HL-60 (cell line): ENCODE data around the gene MOV10L1.
A peak's percentile ranks its signal among the peaks of the same experiment; 100 is the strongest.

Source experiments
- DNase-seq, 2 experiments: peaks; one replicate each; pipeline ENCODE4 v3.0.0-alpha.2; 2010 to 2020; ENCODE audit warnings: low read depth in 1 of 2, low spot score in 1 of 2
- H3K27ac ChIP-seq: fragments of 250-450 bp; sonication (Bioruptor Pico); replicated peaks from 2 replicates; pipeline ENCODE4 v1.5.1; 2020; ENCODE audit warnings: mild to moderate bottlenecking, moderate library complexity
- H3K27me3 ChIP-seq: fragments of 250-450 bp; sonication (Bioruptor Pico); 2 replicates; pipeline ENCODE4 v1.5.1; 2021; ENCODE audit warnings: mild to moderate bottlenecking, moderate library complexity; ENCODE audit not compliant: insufficient read depth, poor library complexity, severe bottlenecking
- H3K4me3 ChIP-seq: replicated peaks from 2 replicates; pipeline ENCODE4 v1.5.1; 2011; ENCODE audit warnings: mild to moderate bottlenecking, control low read depth, low read length; ENCODE audit not compliant: insufficient read depth
- GABPA ChIP-seq: IDR thresholded peaks from 2 replicates; pipeline ENCODE4 v1.6.1; 2012; ENCODE audit warnings: low read depth
- POLR2AphosphoS5 ChIP-seq: IDR thresholded peaks from 2 replicates; pipeline ENCODE4 v1.6.1; 2012; ENCODE audit warnings: low read depth
- SPI1 ChIP-seq: IDR thresholded peaks from 2 replicates; pipeline ENCODE4 v1.6.1; 2012; ENCODE audit warnings: low read depth, mild to moderate bottlenecking, borderline replicate concordance
- TF ChIP-seq, protein P1 (sequence below): IDR thresholded peaks from 2 replicates; pipeline ENCODE4 v1.6.1; 2012; ENCODE audit warnings: low read depth; ENCODE audit not compliant: insufficient replicate concordance
- TF ChIP-seq, protein P2 (sequence below): IDR thresholded peaks from one replicate; pipeline ENCODE4 v1.5.1; 2011; ENCODE audit warnings: low read length, control low read depth, inconsistent platforms; ENCODE audit not compliant: insufficient read depth

Gene MOV10L1

DNA sequence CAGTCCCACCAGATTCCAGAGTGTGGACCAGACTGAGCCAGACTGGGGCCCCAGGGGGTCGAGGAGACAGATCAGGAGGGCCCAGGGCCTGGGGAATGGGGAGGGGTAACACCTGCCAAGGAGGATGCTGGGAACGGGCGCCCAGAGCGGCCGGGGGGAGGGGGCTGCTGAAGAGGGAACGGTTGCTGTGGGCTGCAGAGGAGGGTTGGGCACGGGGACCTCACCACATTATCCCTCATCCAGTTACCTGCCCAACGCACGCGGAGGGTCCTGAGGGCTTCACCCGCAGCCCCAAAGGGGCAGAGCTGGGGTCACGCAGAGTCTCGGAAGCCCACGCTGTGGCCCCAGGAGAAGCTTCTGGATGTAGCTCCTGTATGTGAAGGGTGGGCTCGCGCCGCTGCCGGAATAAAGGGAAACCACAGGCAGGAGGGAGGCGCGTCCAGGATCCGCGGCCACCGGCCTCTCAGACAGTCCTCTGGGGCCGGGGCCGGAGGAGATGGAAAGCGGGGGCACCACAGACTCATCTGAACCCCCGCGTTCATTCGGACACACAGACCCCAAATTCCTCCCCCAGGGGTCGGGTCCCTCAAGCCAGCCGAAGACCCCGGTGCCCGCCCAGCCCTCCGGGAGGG lies 110.1 kb downstream of the MOV10L1 start:
- H3K4me3 ChIP-seq = peak overlapping the region; percentile 65
- no peaks in the 10 kb centered on the region for H3K27me3 ChIP-seq
- TF ChIP-seq SPI1 (no peak), POLR2AphosphoS5 (peak; percentile 70)
- DNase-seq = no peak
- peak overlapping the region; percentile 41 for H3K27ac ChIP-seq

DNA sequence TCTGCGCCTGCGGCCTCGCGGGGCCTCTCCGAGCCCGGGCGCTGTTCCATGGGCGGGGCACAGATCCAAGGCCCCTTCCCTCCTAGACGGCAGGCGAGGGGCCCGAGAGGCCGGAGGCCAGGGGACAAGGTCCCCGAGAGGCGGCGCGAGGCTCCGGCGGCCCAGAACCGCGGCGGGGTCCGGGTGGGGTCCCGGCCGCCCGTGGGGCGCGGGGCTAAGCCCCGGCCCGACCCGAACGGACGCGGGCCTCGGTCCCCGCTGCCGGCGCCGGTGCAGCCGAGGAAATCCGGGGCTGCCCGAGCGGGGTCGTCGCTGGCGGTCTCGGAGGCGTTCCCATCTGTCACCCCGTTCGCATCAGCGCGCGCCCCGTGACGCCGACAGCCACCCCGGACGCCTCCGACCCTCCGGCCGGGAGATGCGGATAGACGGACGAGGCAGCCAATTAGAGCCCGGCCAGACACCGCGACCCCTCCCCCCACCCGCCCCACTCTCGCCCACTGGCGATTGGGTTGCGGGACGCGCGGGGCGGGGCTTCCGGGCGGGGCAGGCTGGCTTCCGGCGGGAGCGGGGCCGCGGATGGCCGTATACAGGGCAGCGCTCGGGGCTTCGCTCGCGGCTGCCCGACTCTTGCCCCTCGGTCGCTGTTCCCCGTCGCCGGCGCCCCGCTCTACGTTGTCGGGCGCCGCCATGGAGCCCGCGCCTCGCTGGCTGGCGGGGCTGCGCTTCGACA lies 110.8 kb downstream of the MOV10L1 start, which contains the start of gene SELENOO:
SELENOO (plus strand) TSS at position 551 of the 730 bp plus-strand sequence; CDS start at position 577, 26 bp downstream.
- Histone ChIP-seq H3K27me3 (no peaks in the 10 kb centered on the region), H3K27ac (peak within 1 kb of the TSS; percentile 55), H3K4me3 (peak within 1 kb of the TSS; percentile 65)
- peak; percentile 76 to 89 for DNase-seq
- TF ChIP-seq GABPA = peak; percentile 92
- TF ChIP-seq, protein P1, sequence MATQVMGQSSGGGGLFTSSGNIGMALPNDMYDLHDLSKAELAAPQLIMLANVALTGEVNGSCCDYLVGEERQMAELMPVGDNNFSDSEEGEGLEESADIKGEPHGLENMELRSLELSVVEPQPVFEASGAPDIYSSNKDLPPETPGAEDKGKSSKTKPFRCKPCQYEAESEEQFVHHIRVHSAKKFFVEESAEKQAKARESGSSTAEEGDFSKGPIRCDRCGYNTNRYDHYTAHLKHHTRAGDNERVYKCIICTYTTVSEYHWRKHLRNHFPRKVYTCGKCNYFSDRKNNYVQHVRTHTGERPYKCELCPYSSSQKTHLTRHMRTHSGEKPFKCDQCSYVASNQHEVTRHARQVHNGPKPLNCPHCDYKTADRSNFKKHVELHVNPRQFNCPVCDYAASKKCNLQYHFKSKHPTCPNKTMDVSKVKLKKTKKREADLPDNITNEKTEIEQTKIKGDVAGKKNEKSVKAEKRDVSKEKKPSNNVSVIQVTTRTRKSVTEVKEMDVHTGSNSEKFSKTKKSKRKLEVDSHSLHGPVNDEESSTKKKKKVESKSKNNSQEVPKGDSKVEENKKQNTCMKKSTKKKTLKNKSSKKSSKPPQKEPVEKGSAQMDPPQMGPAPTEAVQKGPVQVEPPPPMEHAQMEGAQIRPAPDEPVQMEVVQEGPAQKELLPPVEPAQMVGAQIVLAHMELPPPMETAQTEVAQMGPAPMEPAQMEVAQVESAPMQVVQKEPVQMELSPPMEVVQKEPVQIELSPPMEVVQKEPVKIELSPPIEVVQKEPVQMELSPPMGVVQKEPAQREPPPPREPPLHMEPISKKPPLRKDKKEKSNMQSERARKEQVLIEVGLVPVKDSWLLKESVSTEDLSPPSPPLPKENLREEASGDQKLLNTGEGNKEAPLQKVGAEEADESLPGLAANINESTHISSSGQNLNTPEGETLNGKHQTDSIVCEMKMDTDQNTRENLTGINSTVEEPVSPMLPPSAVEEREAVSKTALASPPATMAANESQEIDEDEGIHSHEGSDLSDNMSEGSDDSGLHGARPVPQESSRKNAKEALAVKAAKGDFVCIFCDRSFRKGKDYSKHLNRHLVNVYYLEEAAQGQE = no peak

DNA sequence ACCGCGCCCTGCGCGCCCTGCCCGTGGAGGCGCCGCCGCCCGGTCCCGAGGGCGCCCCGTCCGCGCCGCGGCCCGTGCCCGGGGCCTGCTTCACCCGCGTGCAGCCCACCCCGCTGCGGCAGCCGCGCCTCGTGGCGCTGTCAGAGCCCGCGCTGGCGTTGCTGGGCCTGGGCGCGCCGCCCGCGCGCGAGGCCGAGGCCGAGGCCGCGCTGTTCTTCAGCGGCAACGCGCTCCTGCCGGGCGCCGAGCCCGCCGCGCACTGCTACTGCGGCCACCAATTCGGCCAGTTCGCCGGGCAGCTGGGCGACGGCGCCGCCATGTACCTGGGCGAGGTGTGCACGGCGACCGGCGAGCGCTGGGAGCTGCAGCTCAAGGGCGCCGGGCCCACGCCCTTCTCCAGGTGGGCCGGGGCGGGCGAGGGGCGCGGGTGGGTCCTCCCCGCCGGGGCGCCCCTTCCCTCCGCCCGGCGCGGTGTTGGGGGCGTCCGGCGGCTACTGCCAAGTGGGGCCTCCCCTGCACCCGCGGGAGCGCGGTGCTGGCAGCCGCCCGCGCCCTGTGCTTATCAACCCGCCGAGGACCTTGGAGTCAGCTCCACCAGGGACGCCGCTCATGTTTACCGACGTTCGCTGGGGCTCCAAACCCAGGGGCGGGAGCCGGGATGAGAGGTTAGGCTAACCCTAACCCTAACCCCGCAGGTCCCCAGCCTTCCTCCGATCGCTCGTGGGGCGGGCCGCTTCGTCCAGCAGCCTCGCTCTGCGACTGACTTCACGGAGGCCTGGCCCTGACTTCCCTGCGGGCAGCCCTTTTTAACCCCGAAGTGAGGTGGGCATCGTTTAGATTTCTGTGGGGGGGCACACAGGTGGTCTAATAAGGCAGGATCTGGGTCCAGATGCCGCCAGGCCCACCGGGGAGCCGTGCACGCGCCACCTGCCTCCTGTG lies 111.7 kb downstream of the MOV10L1 start:
- no peaks in the 10 kb centered on the region for H3K27me3 ChIP-seq
- H3K4me3 ChIP-seq = peak overlapping the region; percentile 65
- peak overlapping the region; percentile 55 for H3K27ac ChIP-seq
- peak in 1 of 2 experiments; percentile 12 for DNase-seq
- TF ChIP-seq POLR2AphosphoS5 = 0 out of 2 replicates have a peak, but pooled peaks have one; percentile 8
- TF ChIP-seq, protein P1 = no peak

GRCh38 chr22:50202130-50202666 lies 112.4 kb downstream of the MOV10L1 start:
- Histone ChIP-seq H3K27ac (no peak overlapping the region; the same call in 1 of the 2 replicates), H3K4me3 (peak overlapping the region; percentile 65), H3K27me3 (no peaks in the 10 kb centered on the region)
- DNase-seq = no peak
- TF ChIP-seq, protein P1 = no peak
- no peak for TF ChIP-seq GABPA
- TF ChIP-seq, protein P2, sequence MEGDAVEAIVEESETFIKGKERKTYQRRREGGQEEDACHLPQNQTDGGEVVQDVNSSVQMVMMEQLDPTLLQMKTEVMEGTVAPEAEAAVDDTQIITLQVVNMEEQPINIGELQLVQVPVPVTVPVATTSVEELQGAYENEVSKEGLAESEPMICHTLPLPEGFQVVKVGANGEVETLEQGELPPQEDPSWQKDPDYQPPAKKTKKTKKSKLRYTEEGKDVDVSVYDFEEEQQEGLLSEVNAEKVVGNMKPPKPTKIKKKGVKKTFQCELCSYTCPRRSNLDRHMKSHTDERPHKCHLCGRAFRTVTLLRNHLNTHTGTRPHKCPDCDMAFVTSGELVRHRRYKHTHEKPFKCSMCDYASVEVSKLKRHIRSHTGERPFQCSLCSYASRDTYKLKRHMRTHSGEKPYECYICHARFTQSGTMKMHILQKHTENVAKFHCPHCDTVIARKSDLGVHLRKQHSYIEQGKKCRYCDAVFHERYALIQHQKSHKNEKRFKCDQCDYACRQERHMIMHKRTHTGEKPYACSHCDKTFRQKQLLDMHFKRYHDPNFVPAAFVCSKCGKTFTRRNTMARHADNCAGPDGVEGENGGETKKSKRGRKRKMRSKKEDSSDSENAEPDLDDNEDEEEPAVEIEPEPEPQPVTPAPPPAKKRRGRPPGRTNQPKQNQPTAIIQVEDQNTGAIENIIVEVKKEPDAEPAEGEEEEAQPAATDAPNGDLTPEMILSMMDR = no peak
- TF ChIP-seq POLR2AphosphoS5 = no peak
- no peak for TF ChIP-seq SPI1
